Upper lobe of left lung (tissue), 4 donors: ENCODE data around the gene SIGLEC1.

Experiments
- POLR2A ChIP-seq, 4 donors: fragments of 450-650 bp; IDR thresholded peaks; one replicate each; pipeline ENCODE4 v1.5.1; 2016 to 2017; ENCODE audit warnings: antibody characterized with exemption in 4 of 4, mild to moderate bottlenecking in 2 of 4
- TF ChIP-seq, protein P1 (sequence below), 6 experiments: fragments of 450-650 bp in 4 of 6; fragments of 200-600 bp in 2 of 6; sonication (generic) in 2 of 6; IDR thresholded peaks; one replicate each; pipeline ENCODE4 v1.5.1; 2016 to 2019; ENCODE audit warnings: antibody characterized with exemption in 6 of 6

- TF ChIP-seq, protein P1, sequence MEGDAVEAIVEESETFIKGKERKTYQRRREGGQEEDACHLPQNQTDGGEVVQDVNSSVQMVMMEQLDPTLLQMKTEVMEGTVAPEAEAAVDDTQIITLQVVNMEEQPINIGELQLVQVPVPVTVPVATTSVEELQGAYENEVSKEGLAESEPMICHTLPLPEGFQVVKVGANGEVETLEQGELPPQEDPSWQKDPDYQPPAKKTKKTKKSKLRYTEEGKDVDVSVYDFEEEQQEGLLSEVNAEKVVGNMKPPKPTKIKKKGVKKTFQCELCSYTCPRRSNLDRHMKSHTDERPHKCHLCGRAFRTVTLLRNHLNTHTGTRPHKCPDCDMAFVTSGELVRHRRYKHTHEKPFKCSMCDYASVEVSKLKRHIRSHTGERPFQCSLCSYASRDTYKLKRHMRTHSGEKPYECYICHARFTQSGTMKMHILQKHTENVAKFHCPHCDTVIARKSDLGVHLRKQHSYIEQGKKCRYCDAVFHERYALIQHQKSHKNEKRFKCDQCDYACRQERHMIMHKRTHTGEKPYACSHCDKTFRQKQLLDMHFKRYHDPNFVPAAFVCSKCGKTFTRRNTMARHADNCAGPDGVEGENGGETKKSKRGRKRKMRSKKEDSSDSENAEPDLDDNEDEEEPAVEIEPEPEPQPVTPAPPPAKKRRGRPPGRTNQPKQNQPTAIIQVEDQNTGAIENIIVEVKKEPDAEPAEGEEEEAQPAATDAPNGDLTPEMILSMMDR (IDR thresholded peaks at IDR 0.05), result no peak
- no peak for TF ChIP-seq POLR2A (IDR thresholded peaks at IDR 0.05)
Observed at GRCh38 chr20:3748073-3748472, 35.7 kb upstream of the SIGLEC1 start.
